Measurements from ENCODE around the gene AIF1L. TPM values are rescaled to one million over a fixed set of nuclear protein-coding genes. Genes with fewer than 3 reads are reported as not detected.

The AIF1L gene
- total and polyA plus RNA-seq, 2 of the 13 experiments (the other 11 are each of a cell fraction or from before 2014, with no cell fraction given): 12.4 to 36.5 TPM

- TF ChIP-seq HNF1B (CRISPR knock-in tag; IDR thresholded peaks at IDR 0.05): no peak
- TF ChIP-seq ZNF382 (CRISPR knock-in tag; IDR thresholded peaks at IDR 0.05; ENCODE audit: borderline replicate concordance): no peak
- 0 out of 2 replicates have a peak, but pooled peaks have one; percentile 18 for TF ChIP-seq PHF21A (CRISPR knock-in tag; IDR thresholded peaks at IDR 0.05)
- no peak for TF ChIP-seq JARID2 (CRISPR knock-in tag; IDR thresholded peaks at IDR 0.05; ENCODE audit: insufficient replicate concordance)
- no peak for TF ChIP-seq ZNF562 (CRISPR knock-in tag; IDR thresholded peaks at IDR 0.05; ENCODE audit: borderline replicate concordance)
- TF ChIP-seq ZFP90 (CRISPR knock-in tag; IDR thresholded peaks at IDR 0.05; ENCODE audit: borderline replicate concordance): no peak
- no peak for TF ChIP-seq ZBTB33 (CRISPR knock-in tag; IDR thresholded peaks at IDR 0.05)
- TF ChIP-seq HNRNPH1 (optimal IDR thresholded peaks at IDR 0.05; ENCODE audit: low read depth, low read length): no peak
- TF ChIP-seq REST (IDR thresholded peaks at IDR 0.05; ENCODE audit: borderline replicate concordance in 1 of 2, low read depth in 1 of 2, low read length in 2 of 2): no peak
- peak; percentile 37; the same call in 1 of the 2 replicates for TF ChIP-seq PATZ1 (CRISPR knock-in tag; IDR thresholded peaks at IDR 0.05)
- TF ChIP-seq RXRB (CRISPR knock-in tag; IDR thresholded peaks at IDR 0.05; ENCODE audit: borderline replicate concordance): 0 out of 2 replicates have a peak, but pooled peaks have one; percentile 23
- TF ChIP-seq TGIF2 (CRISPR knock-in tag; IDR thresholded peaks at IDR 0.05): no peak
- no peak for TF ChIP-seq ZNF691 (CRISPR knock-in tag; IDR thresholded peaks at IDR 0.05; ENCODE audit: borderline replicate concordance, low read depth)
Observed at GRCh38 chr9:131078427-131079366, 17.6 kb upstream of the AIF1L start (continued).
